GM18861 (cell line): ENCODE results near the gene ST6GALNAC5.

Experiments
- ATAC-seq: cut with Tn5 transposase; IDR thresholded peaks from one replicate; pipeline ENCODE4 v1.9.1; 2021; ENCODE audit not compliant: unreplicated experiment

The ST6GALNAC5 gene

GRCh38 chr1:77096496-77097255, 229.4 kb downstream of the ST6GALNAC5 start:
- no peak for ATAC-seq

- no peak for ATAC-seq
Measured at GRCh38 chr1:77100875-77101274, 233.6 kb downstream of the ST6GALNAC5 start.

- ATAC-seq: no peak
Measured at GRCh38 chr1:77103486-77103885, 236.2 kb downstream of the ST6GALNAC5 start.

GRCh38 chr1:77104672-77105071, 237.4 kb downstream of the ST6GALNAC5 start:
- ATAC-seq: no peak
